ENCODE results near the gene ALG1L2.
"Not testable (repeated sequence)": the region's sequence is repeated elsewhere in the genome, so short reads cannot be mapped to it uniquely, and the experiment has no call there.

Gene ALG1L2

GRCh38 chr3:130136337-130136736, 54.7 kb downstream of the ALG1L2 start:
- DNase-seq, result not testable (repeated sequence)

- DNase-seq, result not testable (repeated sequence)
Measured at GRCh38 chr3:130137685-130138084, 56.1 kb downstream of the ALG1L2 start.

GRCh38 chr3:130138992-130139391, 57.4 kb downstream of the ALG1L2 start:
- not testable (repeated sequence) for DNase-seq

GRCh38 chr3:130140756-130141155, 59.1 kb downstream of the ALG1L2 start:
- DNase-seq, result not testable (repeated sequence)

GRCh38 chr3:130143648-130144327, 62.2 kb downstream of the ALG1L2 start:
- not testable (repeated sequence) for DNase-seq

GRCh38 chr3:130144328-130144650, 62.7 kb downstream of the ALG1L2 start:
- not testable (repeated sequence) for DNase-seq

GRCh38 chr3:130145456-130145855, 63.8 kb downstream of the ALG1L2 start:
- DNase-seq, result not testable (repeated sequence)

- not testable (repeated sequence) for DNase-seq
Measured at GRCh38 chr3:130146465-130146864, 64.8 kb downstream of the ALG1L2 start.

Data from stimulated activated naive CD4-positive, alpha-beta T cell treated with Interleukin-2 at 50 U/mL for 16 hours (primary cell).